HepG2 (cell line): Measurements from ENCODE around the gene SART1. TPM values are rescaled to one million over a fixed set of nuclear protein-coding genes. Genes with fewer than 3 reads are reported as not detected.
"Not testable (repeated sequence)": the region's sequence is repeated elsewhere in the genome, so short reads cannot be mapped to it uniquely, and the experiment has no call there.

Experiments used
- ATAC-seq: fragments of 200-7000 bp; cut with Tn5 transposase; 3 replicates; pipeline ENCODE4 v1.9.1; 2020; ENCODE audit warnings: mild to moderate bottlenecking, moderate library complexity
- BruUV-seq: library from RNA; stranded (reverse); fragments of 400-500 nt; replicated peaks from 2 replicates; lab custom pipeline; 2021; lab: Mats Ljungman, UMichigan
- CTCF ChIA-PET: fragments of 300-600 bp; formaldehyde crosslinking; extraction: SDS; loops from one replicate; lab custom pipeline; 2021; ENCODE audit warnings: low total read pairs, inconsistent platforms, low intra/inter-chr PET ratio; lab: Yijun Ruan, JAX
- POLR2A ChIA-PET: fragments of 350-600 bp; sonication (Branson Sonifier 250); formaldehyde crosslinking; loops from one replicate; lab custom pipeline; 2020; ENCODE audit warnings: antibody characterized with exemption, inconsistent platforms; lab: Yijun Ruan, JAX
- DNase-seq: peaks from one replicate; pipeline ENCODE4 v3.0.0-alpha.2; 2015; ENCODE audit warnings: low spot score
- FAIRE-seq: peaks from 3 replicates; lab custom pipeline; 2011; peaks lifted over from hg19 to GRCh38; lab: Jason Lieb, UNC
- H2AFZ ChIP-seq: one replicate; pipeline ENCODE4 v1.6.1; 2011; ENCODE audit warnings: low read length, inconsistent platforms
- H3K27ac ChIP-seq: fragments of 300-600 bp; 3 replicates; pipeline ENCODE4 v1.8.0; 2011; ENCODE audit warnings: mixed run types, mild to moderate bottlenecking, mixed read lengths, low read length, inconsistent platforms; ENCODE audit not compliant: insufficient read depth; ENCODE audit errors: extremely low read length
- H3K27me3 ChIP-seq, 2 experiments: fragments of 200-600 bp in 1 of 2; 2 replicates in 1 of 2; 3 replicates in 1 of 2; pipeline versions ENCODE4 v1.6.0 to v1.8.0; 2011; ENCODE audit warnings: low read length in 2 of 2, mild to moderate bottlenecking in 2 of 2, moderate library complexity in 2 of 2, inconsistent platforms in 1 of 2; ENCODE audit not compliant: insufficient read depth in 2 of 2, control insufficient read depth in 1 of 2
- H3K36me3 ChIP-seq, 2 experiments: fragments of 200-600 bp in 1 of 2; replicated peaks in 1 of 2; 2 replicates in 1 of 2; 3 replicates in 1 of 2; pipeline versions ENCODE4 v1.5.1 to v1.8.0; 2011; ENCODE audit warnings: low read length in 2 of 2, inconsistent platforms in 1 of 2; ENCODE audit not compliant: insufficient read depth in 2 of 2, control insufficient read depth in 1 of 2
- H3K4me1 ChIP-seq: 2 replicates; pipeline ENCODE4 v1.5.1; 2012; ENCODE audit warnings: low read length, inconsistent platforms; ENCODE audit not compliant: insufficient read depth
- H3K4me2 ChIP-seq: 2 replicates; pipeline ENCODE4 v1.6.0; 2011; ENCODE audit warnings: low read depth, low read length, inconsistent platforms
- H3K4me3 ChIP-seq, 3 experiments: fragments of 200-600 bp in 1 of 3; sonication (generic), shearing (Covaris generic) in 1 of 3; replicated peaks in 1 of 3; 2 replicates each; pipeline ENCODE4 v1.5.1; 2011 to 2016; ENCODE audit warnings: low read length in 3 of 3, inconsistent platforms in 2 of 3, low read depth in 2 of 3, mild to moderate bottlenecking in 2 of 3, control low read depth in 1 of 3, mixed read lengths in 1 of 3; ENCODE audit not compliant: insufficient read depth in 1 of 3
- H3K79me2 ChIP-seq: one replicate; pipeline ENCODE4 v1.6.1; 2011; ENCODE audit warnings: low read length, inconsistent platforms; ENCODE audit not compliant: insufficient read depth
- H3K9ac ChIP-seq: 2 replicates; pipeline ENCODE4 v1.6.0; 2011; ENCODE audit warnings: mild to moderate bottlenecking, low read depth, low read length, inconsistent platforms; ENCODE audit not compliant: insufficient read depth
- H3K9me3 ChIP-seq: 2 replicates; pipeline ENCODE4 v1.5.1; 2012; ENCODE audit warnings: mild to moderate bottlenecking, low read length
- H4K20me1 ChIP-seq: 2 replicates; pipeline ENCODE4 v1.6.0; 2011; ENCODE audit warnings: inconsistent platforms, mild to moderate bottlenecking, low read length, moderate library complexity; ENCODE audit not compliant: insufficient read depth
- CTCF ChIP-seq: sonication (generic); formaldehyde crosslinking; IDR thresholded peaks from 2 replicates; pipeline ENCODE4 v1.5.0; 2020; ENCODE audit warnings: mild to moderate bottlenecking, missing genetic modification reagents, moderate library complexity
- LCORL ChIP-seq, 2 experiments: fragments of 450-650 bp in 1 of 2; sonication (generic) in 1 of 2; formaldehyde crosslinking in 1 of 2; IDR thresholded peaks; 2 replicates each; pipeline versions ENCODE4 v1.5.0 to v1.6.1; 2017 to 2020; ENCODE audit warnings: antibody characterized with exemption in 1 of 2, missing genetic modification reagents in 1 of 2
- ZBTB25 ChIP-seq: IDR thresholded peaks from 2 replicates; pipeline ENCODE4 v1.6.1; 2018; ENCODE audit warnings: missing genetic modification reagents
- ZNF598 ChIP-seq: sonication (generic); formaldehyde crosslinking; IDR thresholded peaks from 2 replicates; pipeline ENCODE4 v1.5.1; 2020; ENCODE audit warnings: mild to moderate bottlenecking, missing genetic modification reagents, borderline replicate concordance
- WGBS: methylation state at CpG from one replicate; pipeline ENCODE4 v1.1.6; 2017; ENCODE audit warnings: low lambda C conversion rate; 5-methylcytosine and 5-hydroxymethylcytosine counted together
- in situ Hi-C: cut with HindIII; loops from 2 replicates; pipeline ENCODE4 v1.10.0; 2017; ENCODE audit warnings: low pct_unique_long_range_greater_than_20kb; ENCODE audit not compliant: extremely low pct_ligation_motif_present
- intact Hi-C: fragments of 100-400 bp; cut with micrococcal nuclease; formaldehyde crosslinking; loops from one replicate; pipeline ENCODE4 v1.10.0; 2022; ENCODE audit not compliant: unreplicated experiment
- polyA plus RNA-seq, 8 experiments: library from polyadenylated mRNA; depleted of rRNA in 3 of 8; stranded (reverse) in 7 of 8; unstranded in 1 of 8; fragments of >200 nt; fragmentation: Illumina TruSeq in 4 of 8; extraction: Trizol in 4 of 8; gene quantifications; 2 replicates each; pipeline versions ENCODE4 v1.2.1 to v1.2.3, GENCODE V29; 2011 to 2016; ENCODE audit warnings: low read depth in 4 of 8, missing spikeins in 1 of 8, mixed read lengths in 1 of 8; ENCODE audit not compliant: insufficient read depth in 1 of 8
- total RNA-seq, 5 experiments: library from RNA; depleted of rRNA; stranded (reverse); fragments of >200 nt; fragmentation: Illumina TruSeq; extraction: Trizol; gene quantifications; 2 replicates each; pipeline ENCODE4 v1.2.3, GENCODE V29; 2016; ENCODE audit warnings: low read depth in 1 of 5

SART1 gene
- total and polyA plus RNA-seq, 2 of the 13 experiments (the other 11 are each of a cell fraction or from before 2014, with no cell fraction given), result 11.3 to 22.5 TPM

GRCh38 chr11:66022401-66023185, 61.1 kb downstream of the SART1 start (continued):
- TF ChIP-seq CTCF (CRISPR knock-in tag), result peak; percentile 95
- no peak for TF ChIP-seq ZNF598 (CRISPR knock-in tag)
- TF ChIP-seq LCORL (IDR thresholded peaks at IDR 0.05), result no peak
- 0 out of 2 replicates have a peak, but pooled peaks have one; percentile 35 for TF ChIP-seq LCORL (CRISPR knock-in tag; IDR thresholded peaks at IDR 0.05)
- TF ChIP-seq ZBTB25 (CRISPR knock-in tag), result no peak
- TF ChIP-seq, all 625 proteins: peak for 92

DNA sequence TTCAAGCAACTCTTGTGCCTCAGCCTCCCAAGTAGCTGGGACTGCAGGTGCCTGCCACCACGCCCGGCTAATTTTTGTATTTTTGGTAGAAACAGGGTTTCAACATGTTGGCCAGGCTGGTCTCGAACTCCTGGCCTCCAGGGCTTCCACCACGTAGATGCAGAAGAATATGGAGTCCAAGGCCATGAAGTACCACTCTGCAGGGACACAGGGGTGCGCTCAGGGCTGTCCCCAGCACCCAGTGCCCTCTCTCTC, 61.6 kb downstream of the SART1 start:
- H4K20me1 ChIP-seq, ATAC-seq, DNase-seq, H3K27ac ChIP-seq, intact Hi-C loops, in situ Hi-C loops, H3K9me3 ChIP-seq, H3K79me2 ChIP-seq, H2AFZ ChIP-seq, FAIRE-seq, H3K36me3 ChIP-seq, BruUV-seq: not testable (repeated sequence)
- Histone ChIP-seq H3K9ac (0 out of 2 replicates have a peak overlapping the region, but pooled peaks have one; percentile 64), H3K4me2 (peak overlapping the region; percentile 94), H3K4me1 (peaks cover 21% of the 10 kb centered on the region), H3K4me3 (peak overlapping the region in 1 of 3 experiments; percentile 72; a peak in 1 of 6 replicates), H3K27me3 (peaks cover 5 to 29% of the 10 kb centered on the region in 2 experiments; a peak in 3 of 5 replicates)
- POLR2A ChIA-PET, result interaction anchor here (1.3 kb wide), 1 partner anchor 20 kb away, joined by 5 read pairs; the partner anchor contains the start of genes BANF1 and EIF1AD
- WGBS, result 50% methylated on average over 2 of the region's 5 CpGs
- CTCF ChIA-PET, result interaction anchor here (1.5 kb wide), 1 partner anchor 22 kb away, joined by 8 read pairs; no protein-coding TSS in a partner anchor
